Stimulated activated CD4-positive, alpha-beta T cell treated with anti-CD3 and anti-CD28 coated beads, TNF-alpha, amount 100 ng/mL, for 1 hour (primary cell): ENCODE results near the gene BLVRA.
"Not testable (repeated sequence)": the region's sequence is repeated elsewhere in the genome, so short reads cannot be mapped to it uniquely, and the experiment has no call there.

Experiments used
- DNase-seq, 3 donors: peaks; one replicate each; pipeline ENCODE4 v3.0.0-alpha.2; 2020; ENCODE audit warnings: low read depth in 3 of 3, low spot score in 1 of 3

The BLVRA gene

GRCh38 chr7:43799605-43800004, 41.1 kb downstream of the BLVRA start:
- DNase-seq: no peak

- DNase-seq: no peak
Measured at GRCh38 chr7:43803865-43804264, 45.4 kb downstream of the BLVRA start.

DNA sequence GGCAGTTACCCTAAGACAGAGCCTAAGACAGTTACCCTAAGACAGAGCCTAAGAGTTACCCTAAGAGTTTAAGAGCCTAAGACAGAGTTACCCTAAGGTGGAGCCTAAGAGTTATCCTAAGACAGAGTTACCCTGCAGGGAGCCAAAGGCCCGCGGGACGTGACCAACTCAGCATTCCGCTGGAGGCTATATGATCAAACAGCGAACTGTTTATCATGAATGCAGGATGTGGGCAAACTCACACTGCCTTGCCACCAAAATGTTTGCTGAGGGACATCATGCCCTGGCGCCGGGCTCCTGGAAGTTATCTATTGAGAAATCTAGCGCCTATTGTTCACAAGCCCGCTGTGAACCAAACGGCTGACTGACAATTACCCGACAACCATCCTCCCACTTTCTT, 49.9 kb downstream of the BLVRA start:
- no peak for DNase-seq

GRCh38 chr7:43810195-43810941, 51.9 kb downstream of the BLVRA start:
- DNase-seq: peak in 1 of 3 donors; percentile 27

GRCh38 chr7:43815373-43815772, 56.9 kb downstream of the BLVRA start:
- DNase-seq: no peak

DNA sequence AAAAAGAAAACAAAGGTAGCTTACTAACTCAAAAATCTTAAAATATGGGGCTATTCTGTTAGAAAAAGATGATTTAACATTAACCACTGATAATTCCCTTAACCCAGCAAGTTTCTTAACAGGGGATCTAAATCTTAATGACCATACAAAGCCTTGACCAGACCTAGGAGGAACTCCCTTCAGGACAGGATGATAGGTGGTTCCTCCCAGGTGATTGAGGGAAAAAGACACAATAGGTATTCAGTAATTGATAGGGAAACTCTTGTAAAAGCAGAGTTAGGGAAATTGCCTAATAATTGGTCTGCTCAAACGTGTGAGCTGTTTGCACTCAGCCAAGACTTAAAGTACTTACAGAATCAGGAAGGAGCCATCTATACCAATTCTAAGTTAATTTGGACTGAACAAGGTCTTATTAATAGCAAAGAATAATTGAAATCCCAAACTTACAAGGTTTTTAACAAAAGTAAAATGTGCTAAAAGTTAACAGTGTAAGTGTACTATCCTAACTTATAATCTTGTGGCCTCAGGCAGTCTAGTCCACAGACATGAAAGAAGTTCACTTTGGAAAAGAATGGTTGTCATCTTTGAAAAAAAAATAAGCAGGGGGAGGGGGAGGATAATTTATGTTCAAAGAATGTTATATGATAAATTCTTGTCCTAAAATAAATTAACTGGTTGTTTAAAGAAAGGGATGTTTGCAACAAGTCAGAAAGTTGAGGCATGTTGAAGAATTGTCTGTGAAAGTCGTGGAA, 57.7 kb downstream of the BLVRA start:
- DNase-seq: not testable (repeated sequence)

GRCh38 chr7:43823425-43823824, 64.9 kb downstream of the BLVRA start:
- not testable (repeated sequence) for DNase-seq

DNA sequence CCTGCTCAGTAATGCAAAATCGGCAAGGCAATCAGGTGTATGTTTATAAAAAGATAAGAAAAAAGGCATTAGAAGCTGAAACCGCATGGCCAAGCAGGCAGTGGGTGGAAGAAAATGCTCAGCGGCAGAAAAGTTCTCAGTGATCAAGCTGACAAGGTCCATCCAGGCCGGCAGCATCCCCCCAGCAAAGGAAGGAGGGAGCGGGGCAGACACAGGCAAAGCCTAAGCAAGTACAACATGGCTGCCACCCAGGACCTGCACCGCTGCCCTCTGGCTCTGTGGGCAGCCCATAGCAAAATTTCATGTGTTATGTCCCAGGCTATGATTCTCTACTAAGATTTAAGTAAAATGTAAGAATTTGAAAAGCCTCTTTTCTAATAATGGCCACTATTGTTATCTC, 65.5 kb downstream of the BLVRA start:
- no peak for DNase-seq

DNA sequence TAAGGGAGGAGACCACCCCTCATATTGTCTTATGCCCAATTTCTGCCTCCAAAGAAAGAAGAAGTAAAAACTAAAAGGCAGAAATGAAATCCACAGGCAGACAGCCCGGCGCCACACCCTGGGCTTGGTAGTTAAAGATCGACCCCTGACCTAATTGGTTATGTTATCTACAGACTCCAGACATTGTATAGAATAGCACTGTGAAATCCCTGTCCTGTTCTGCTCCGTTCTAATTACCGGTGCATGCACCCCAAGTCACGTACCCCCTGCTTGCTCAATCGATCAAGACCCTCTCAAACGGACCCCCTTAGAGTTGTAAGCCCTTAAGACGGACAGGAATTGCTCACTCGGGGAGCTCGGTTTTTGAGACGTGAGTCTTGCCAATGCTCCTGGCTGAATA, 66.0 kb downstream of the BLVRA start:
- not testable (repeated sequence) for DNase-seq

- DNase-seq: no peak
Measured at GRCh38 chr7:43824963-43825362, 66.5 kb downstream of the BLVRA start.

GRCh38 chr7:43825391-43825808, 66.9 kb downstream of the BLVRA start:
- DNase-seq: no peak

DNA sequence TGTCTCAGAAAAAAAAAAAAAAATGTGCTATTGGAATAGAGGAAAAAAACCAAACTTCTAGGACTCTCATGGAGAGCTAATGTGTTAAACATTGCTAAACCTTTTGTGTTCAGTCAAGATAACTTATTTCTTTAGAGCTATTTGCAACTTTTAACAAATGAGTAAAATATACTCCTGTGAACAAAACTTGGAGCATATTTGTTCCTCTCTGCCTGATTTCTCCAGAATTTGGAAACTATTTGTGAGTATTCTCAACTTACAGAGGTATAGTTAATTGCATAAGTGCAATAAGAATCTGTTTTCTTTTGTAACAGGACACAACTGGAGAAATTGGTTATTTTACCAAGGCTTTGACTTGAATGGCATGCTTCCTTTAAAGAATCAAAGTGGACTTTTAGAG, 72.4 kb downstream of the BLVRA start:
- DNase-seq: not testable (repeated sequence)

DNA sequence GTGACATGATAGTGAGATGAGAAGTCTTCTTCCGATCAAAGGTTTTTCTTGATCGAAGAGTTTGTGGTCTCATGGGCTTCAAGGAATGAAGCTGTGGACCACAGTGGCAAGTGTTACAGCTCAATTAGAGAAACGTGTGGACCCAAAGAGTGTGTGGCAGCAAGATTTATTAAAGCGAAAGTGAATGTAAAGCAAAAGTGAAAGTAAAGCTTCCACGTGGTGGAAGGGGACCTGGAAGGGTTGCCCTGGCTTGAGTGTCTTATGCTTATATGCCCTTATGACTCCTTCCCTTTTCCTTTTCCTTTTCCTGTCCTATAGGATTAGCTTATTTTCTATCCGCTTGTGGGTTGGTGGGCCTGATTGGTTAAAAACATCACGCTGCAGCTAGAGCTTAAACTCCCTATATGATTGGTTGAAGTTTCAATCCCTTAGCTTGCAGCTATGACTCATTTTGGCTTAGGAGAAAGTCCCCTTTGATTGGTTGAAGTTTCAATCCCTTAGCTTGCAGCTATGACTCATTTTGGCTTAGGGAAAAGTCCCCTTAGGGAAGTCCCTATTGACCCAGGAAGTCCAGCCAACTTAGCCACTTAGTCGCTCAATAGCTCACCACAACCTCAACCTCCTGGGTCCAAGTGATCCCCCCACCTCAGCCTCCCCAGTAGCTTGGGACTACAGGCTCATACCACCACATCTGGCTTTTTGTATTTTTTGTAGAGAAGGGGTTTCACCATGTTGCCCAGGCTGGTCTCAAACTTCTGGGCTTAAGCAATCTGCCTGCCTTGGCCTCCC, 76.2 kb downstream of the BLVRA start:
- peak in 2 of 3 donors; percentile 3 to 9 for DNase-seq

GRCh38 chr7:43838201-43838658, 79.8 kb downstream of the BLVRA start:
- no peak for DNase-seq

DNA sequence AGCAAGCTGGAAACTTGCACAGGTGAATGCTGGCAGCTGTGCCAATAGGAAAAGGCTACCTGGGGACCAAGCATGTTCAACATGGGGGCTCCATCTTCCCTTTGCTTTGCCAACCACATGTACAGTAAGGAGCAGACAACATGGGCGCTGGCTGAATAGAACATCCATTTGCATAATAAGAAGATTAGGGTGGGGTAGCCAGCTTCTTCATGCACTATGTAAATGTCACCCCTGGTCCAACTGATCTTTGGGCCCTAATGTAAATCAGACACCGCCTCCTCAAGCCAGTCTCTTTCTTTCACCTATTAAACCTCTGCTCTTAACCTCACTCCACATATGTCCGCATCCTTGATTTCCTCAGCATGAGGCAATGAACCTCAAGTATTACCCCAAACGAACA, 84.8 kb downstream of the BLVRA start:
- no peak for DNase-seq

GRCh38 chr7:43844257-43844656, 85.8 kb downstream of the BLVRA start:
- no peak for DNase-seq

GRCh38 chr7:43844662-43845061, 86.2 kb downstream of the BLVRA start:
- no peak for DNase-seq

DNA sequence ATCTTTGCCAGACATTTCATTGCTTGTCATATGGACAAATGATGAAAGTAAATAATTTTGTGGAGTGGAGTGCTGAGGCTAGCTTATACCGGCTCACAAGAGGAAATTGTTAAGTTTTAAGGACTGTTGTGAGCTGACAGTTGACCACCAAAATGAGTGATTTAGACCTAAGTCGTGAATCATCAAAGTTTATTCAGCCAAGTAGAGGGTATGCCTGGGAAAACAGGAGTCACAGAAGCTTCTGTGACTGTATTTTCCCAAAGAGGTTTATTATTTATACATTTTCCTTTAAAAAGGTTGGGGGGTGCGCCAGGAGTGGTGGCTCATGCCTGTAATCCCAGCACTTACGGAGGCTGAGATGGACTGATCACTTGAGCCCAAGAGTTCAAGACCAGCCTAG, 89.0 kb downstream of the BLVRA start:
- no peak for DNase-seq

GRCh38 chr7:43849047-43849446, 90.6 kb downstream of the BLVRA start:
- no peak for DNase-seq

- no peak for DNase-seq
Measured at GRCh38 chr7:43850348-43851116, 92.1 kb downstream of the BLVRA start.

GRCh38 chr7:43851805-43852204, 93.3 kb downstream of the BLVRA start:
- DNase-seq: no peak
